Measurements from ENCODE around the gene SLC37A1. TPM values are rescaled to one million over a fixed set of nuclear protein-coding genes. Genes with fewer than 3 reads are reported as not detected.

Gene SLC37A1
- total and polyA plus RNA-seq, 4 donors, result 2.0 to 7.2 (median 4.3) TPM

DNA sequence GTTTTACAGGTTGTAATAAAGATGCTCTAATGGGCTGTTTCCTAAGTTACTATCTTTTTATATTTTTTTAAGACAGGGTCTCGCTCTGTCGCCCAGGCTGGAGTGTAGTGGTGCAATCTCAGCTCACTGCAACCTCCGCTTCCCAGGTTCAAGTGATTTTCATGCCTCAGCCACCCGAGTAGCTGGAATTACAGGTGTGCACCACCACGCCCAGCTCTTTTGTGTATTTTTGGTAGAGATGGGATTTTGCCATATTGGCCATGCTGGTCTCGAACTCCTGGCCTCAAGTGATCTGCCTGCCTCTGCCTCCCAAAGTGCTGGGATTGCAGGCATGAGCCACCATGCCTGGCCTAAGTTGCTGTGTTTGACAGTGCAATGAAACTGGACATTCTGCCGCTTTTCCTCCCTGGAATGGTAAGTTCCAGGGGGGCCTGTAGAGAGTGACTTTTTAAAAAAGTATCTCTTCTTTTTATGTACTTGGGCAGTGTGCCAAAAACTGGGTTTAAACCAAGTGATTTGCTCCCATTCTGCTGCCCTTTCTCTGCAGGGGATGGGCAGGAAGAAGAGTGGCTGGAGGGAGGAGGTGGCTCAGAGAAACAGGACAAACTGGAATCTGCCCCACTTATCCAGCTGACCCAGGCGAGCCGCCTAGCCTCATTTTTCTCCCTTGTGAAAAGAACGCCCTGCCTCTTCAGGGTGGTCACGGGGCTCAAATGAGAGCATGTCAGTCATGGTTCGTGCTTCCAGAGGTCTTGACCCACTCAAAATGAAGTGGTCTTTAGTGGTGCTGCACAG, 2.3 kb downstream of the SLC37A1 start (continued):
- no peak for TF ChIP-seq SP1 (IDR thresholded peaks at IDR 0.05)
- TF ChIP-seq, protein P1, sequence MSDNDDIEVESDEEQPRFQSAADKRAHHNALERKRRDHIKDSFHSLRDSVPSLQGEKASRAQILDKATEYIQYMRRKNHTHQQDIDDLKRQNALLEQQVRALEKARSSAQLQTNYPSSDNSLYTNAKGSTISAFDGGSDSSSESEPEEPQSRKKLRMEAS (IDR thresholded peaks at IDR 0.05), result no peak
- TF ChIP-seq, protein P2, sequence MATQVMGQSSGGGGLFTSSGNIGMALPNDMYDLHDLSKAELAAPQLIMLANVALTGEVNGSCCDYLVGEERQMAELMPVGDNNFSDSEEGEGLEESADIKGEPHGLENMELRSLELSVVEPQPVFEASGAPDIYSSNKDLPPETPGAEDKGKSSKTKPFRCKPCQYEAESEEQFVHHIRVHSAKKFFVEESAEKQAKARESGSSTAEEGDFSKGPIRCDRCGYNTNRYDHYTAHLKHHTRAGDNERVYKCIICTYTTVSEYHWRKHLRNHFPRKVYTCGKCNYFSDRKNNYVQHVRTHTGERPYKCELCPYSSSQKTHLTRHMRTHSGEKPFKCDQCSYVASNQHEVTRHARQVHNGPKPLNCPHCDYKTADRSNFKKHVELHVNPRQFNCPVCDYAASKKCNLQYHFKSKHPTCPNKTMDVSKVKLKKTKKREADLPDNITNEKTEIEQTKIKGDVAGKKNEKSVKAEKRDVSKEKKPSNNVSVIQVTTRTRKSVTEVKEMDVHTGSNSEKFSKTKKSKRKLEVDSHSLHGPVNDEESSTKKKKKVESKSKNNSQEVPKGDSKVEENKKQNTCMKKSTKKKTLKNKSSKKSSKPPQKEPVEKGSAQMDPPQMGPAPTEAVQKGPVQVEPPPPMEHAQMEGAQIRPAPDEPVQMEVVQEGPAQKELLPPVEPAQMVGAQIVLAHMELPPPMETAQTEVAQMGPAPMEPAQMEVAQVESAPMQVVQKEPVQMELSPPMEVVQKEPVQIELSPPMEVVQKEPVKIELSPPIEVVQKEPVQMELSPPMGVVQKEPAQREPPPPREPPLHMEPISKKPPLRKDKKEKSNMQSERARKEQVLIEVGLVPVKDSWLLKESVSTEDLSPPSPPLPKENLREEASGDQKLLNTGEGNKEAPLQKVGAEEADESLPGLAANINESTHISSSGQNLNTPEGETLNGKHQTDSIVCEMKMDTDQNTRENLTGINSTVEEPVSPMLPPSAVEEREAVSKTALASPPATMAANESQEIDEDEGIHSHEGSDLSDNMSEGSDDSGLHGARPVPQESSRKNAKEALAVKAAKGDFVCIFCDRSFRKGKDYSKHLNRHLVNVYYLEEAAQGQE (IDR thresholded peaks at IDR 0.05), result no peak
- TF ChIP-seq RAD21 (IDR thresholded peaks at IDR 0.05), result no peak
- no peak for TF ChIP-seq YY1 (IDR thresholded peaks at IDR 0.05)
- TF ChIP-seq HNF4A (conservative IDR thresholded peaks at IDR 0.05), result no peak

DNA sequence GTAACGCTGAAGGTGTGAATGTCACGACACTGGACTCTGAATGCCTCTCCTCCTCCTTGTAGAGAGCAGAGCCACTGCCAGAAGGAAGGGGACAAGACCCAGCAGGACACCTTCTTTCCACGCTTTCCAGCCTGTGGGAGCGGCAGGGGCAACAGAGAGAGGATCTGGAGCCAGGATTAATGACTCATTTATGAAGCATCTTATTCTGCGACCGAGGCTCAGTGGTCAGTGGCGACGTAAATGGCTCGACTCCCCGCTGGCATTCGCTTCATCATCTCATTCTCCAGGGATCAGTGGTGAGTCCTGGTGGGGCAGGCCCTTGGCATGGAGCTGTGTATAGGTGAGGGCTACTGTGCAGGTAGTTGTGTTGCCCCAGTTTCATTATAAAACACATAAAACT, 4.6 kb downstream of the SLC37A1 start:
- Histone ChIP-seq H3K27me3 (ENCODE audit: control insufficient read depth in 4 of 4, insufficient read depth in 4 of 4, low read length in 3 of 4) (no peaks in the 10 kb centered on the region), H3K4me1 (ENCODE audit: control insufficient read depth in 4 of 4, insufficient read depth in 4 of 4, low read length in 3 of 4) (peaks cover 0 to 14% (median 7%) of the 10 kb centered on the region in 4 donors), H3K27ac (ENCODE audit: low read depth in 1 of 2, low read length in 2 of 2) (no peak overlapping the region), H3K9me3 (ENCODE audit: control insufficient read depth in 4 of 4, low read length in 3 of 4) (no peaks in the 10 kb centered on the region), H3K36me3 (ENCODE audit: control insufficient read depth in 4 of 4, insufficient read depth in 3 of 4, low read depth in 1 of 4, low read length in 3 of 4) (peaks cover 0 to 10% (median 6%) of the 10 kb centered on the region in 4 donors), H3K4me3 (ENCODE audit: low read depth in 1 of 3, low read length in 3 of 3) (no peak overlapping the region), H3K9ac (ENCODE audit: low read depth in 1 of 2, low read length in 2 of 2) (no peak overlapping the region)
- WGBS, result 93% methylated on average over 11 of the region's 11 CpGs
- TF ChIP-seq RAD21 (IDR thresholded peaks at IDR 0.05) (no peak), HNF4A (conservative IDR thresholded peaks at IDR 0.05) (no peak), HNF4G (IDR thresholded peaks at IDR 0.05) (no peak)
- TF ChIP-seq, protein P1 (IDR thresholded peaks at IDR 0.05), result no peak
- no peak for DNase-seq (ENCODE audit: low spot score)

DNA sequence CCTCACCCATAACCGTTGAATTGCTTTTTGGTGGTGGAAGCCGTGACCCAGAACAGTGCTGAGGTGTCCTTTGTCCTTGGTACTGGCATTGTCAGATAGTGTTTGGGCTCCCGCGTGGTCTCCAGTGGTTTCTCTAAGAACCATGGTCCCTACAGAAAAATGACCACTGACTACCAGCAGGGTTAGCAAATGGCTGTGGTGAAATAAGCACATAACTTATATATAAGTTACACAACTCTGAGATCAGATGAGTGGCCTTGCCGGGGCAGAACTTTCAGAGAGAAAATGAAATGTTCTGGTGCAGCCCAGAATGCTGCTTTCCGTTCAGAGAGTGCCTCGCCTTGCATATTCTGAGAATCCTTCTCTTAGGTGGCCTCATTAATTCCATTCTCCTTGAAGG, 5.0 kb downstream of the SLC37A1 start:
- 94% methylated on average over 7 of the region's 7 CpGs for WGBS
- no peak for DNase-seq (ENCODE audit: low spot score)
- Histone ChIP-seq H3K36me3 (ENCODE audit: control insufficient read depth in 4 of 4, insufficient read depth in 3 of 4, low read depth in 1 of 4, low read length in 3 of 4) (peaks cover 0 to 10% (median 6%) of the 10 kb centered on the region in 4 donors), H3K9ac (ENCODE audit: low read depth in 1 of 2, low read length in 2 of 2) (no peak overlapping the region), H3K9me3 (ENCODE audit: control insufficient read depth in 4 of 4, low read length in 3 of 4) (no peaks in the 10 kb centered on the region), H3K27me3 (ENCODE audit: control insufficient read depth in 4 of 4, insufficient read depth in 4 of 4, low read length in 3 of 4) (no peaks in the 10 kb centered on the region), H3K4me3 (ENCODE audit: low read depth in 1 of 3, low read length in 3 of 3) (no peak overlapping the region), H3K27ac (ENCODE audit: low read depth in 1 of 2, low read length in 2 of 2) (no peak overlapping the region), H3K4me1 (ENCODE audit: control insufficient read depth in 4 of 4, insufficient read depth in 4 of 4, low read length in 3 of 4) (peaks cover 0 to 12% (median 7%) of the 10 kb centered on the region in 4 donors)
- TF ChIP-seq NR2F2 (IDR thresholded peaks at IDR 0.05), result no peak
- TF ChIP-seq GABPA (IDR thresholded peaks at IDR 0.05 in 1 of 2, conservative IDR thresholded peaks at IDR 0.05 in 1 of 2), result no peak
- no peak for TF ChIP-seq JUND (IDR thresholded peaks at IDR 0.05)
- TF ChIP-seq HNF4A (conservative IDR thresholded peaks at IDR 0.05), result no peak
- TF ChIP-seq, protein P3, sequence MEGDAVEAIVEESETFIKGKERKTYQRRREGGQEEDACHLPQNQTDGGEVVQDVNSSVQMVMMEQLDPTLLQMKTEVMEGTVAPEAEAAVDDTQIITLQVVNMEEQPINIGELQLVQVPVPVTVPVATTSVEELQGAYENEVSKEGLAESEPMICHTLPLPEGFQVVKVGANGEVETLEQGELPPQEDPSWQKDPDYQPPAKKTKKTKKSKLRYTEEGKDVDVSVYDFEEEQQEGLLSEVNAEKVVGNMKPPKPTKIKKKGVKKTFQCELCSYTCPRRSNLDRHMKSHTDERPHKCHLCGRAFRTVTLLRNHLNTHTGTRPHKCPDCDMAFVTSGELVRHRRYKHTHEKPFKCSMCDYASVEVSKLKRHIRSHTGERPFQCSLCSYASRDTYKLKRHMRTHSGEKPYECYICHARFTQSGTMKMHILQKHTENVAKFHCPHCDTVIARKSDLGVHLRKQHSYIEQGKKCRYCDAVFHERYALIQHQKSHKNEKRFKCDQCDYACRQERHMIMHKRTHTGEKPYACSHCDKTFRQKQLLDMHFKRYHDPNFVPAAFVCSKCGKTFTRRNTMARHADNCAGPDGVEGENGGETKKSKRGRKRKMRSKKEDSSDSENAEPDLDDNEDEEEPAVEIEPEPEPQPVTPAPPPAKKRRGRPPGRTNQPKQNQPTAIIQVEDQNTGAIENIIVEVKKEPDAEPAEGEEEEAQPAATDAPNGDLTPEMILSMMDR (IDR thresholded peaks at IDR 0.05; ENCODE audit: low read depth, low read length, missing input control), result no peak
- TF ChIP-seq HNF4G (IDR thresholded peaks at IDR 0.05), result no peak
- TF ChIP-seq RAD21 (IDR thresholded peaks at IDR 0.05), result no peak
- TF ChIP-seq SP1 (IDR thresholded peaks at IDR 0.05), result no peak
- TF ChIP-seq TAF1 (conservative IDR thresholded peaks at IDR 0.05), result no peak
- TF ChIP-seq, protein P1 (IDR thresholded peaks at IDR 0.05), result no peak
- no peak for TF ChIP-seq FOXA2 (IDR thresholded peaks at IDR 0.05)
- TF ChIP-seq, protein P4, sequence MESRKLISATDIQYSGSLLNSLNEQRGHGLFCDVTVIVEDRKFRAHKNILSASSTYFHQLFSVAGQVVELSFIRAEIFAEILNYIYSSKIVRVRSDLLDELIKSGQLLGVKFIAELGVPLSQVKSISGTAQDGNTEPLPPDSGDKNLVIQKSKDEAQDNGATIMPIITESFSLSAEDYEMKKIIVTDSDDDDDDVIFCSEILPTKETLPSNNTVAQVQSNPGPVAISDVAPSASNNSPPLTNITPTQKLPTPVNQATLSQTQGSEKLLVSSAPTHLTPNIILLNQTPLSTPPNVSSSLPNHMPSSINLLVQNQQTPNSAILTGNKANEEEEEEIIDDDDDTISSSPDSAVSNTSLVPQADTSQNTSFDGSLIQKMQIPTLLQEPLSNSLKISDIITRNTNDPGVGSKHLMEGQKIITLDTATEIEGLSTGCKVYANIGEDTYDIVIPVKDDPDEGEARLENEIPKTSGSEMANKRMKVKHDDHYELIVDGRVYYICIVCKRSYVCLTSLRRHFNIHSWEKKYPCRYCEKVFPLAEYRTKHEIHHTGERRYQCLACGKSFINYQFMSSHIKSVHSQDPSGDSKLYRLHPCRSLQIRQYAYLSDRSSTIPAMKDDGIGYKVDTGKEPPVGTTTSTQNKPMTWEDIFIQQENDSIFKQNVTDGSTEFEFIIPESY (IDR thresholded peaks at IDR 0.05), result no peak
- TF ChIP-seq, protein P5, sequence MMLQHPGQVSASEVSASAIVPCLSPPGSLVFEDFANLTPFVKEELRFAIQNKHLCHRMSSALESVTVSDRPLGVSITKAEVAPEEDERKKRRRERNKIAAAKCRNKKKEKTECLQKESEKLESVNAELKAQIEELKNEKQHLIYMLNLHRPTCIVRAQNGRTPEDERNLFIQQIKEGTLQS (IDR thresholded peaks at IDR 0.05), result no peak

Data from liver (tissue), 9 donors.